HG03135 (cell line): Measurements from ENCODE around the gene CALR.
A peak's percentile ranks its signal among the peaks of the same experiment; 100 is the strongest.
"Not testable (repeated sequence)": the region's sequence is repeated elsewhere in the genome, so short reads cannot be mapped to it uniquely, and the experiment has no call there.

ENCODE experiments used
- ATAC-seq: cut with Tn5 transposase; IDR thresholded peaks from one replicate; pipeline ENCODE4 v1.9.1; 2021; ENCODE audit warnings: mild to moderate bottlenecking, moderate library complexity; ENCODE audit not compliant: unreplicated experiment

CALR gene

DNA sequence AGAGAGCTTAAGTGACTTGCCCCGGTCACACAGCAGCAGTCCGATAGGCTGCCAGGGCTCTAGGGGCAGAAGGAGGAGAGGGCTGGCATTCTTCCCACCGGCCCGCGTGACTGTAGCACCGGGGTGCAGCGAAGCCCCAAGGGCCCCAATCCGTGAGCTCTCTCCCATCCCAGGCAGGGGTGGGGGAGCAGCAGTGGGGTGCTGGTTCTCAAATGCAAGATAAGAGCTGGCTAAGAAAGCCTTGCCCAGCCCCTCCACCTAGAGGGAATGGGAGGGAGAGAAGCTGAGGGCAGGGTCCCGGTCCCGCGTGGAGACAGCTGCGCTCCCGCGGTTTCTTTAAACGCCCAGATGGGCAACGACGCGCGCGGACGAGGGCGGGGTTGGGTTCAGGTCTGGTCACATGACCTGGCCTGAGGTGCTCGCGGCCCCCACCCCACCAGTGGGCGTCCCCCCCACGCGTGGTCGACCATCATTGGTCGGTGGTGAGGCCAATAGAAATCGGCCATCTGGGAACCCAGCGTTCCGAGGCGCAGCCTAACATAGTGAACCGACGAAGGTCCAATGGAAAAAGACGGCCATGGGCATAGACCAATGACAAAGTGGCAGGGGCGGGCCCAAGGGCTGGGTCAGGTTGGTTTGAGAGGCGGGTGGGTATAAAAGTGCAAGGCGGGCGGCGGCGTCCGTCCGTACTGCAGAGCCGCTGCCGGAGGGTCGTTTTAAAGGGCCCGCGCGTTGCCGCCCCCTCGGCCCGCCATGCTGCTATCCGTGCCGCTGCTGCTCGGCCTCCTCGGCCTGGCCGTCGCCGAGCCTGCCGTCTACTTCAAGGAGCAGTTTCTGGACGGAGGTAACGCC lies at the start of gene CALR:
TSS of gene CALR (plus strand) at position 683 of the 852 bp plus-strand sequence. CDS start at position 754, 71 bp downstream.
- peak; percentile 83 for ATAC-seq

- ATAC-seq = not testable (repeated sequence)
These were observed 48.1 kb upstream of the CALR start for GRCh38 chr19:12890299-12890786.

- ATAC-seq = peak; percentile 88
These were observed 47.4 kb upstream of the CALR start, which contains the start of gene GCDH for GRCh38 chr19:12890787-12891552. Gene GCDH, plus strand, starts transcription at chr19:12891160. Its CDS starts 145 bp downstream, at chr19:12891305.

DNA sequence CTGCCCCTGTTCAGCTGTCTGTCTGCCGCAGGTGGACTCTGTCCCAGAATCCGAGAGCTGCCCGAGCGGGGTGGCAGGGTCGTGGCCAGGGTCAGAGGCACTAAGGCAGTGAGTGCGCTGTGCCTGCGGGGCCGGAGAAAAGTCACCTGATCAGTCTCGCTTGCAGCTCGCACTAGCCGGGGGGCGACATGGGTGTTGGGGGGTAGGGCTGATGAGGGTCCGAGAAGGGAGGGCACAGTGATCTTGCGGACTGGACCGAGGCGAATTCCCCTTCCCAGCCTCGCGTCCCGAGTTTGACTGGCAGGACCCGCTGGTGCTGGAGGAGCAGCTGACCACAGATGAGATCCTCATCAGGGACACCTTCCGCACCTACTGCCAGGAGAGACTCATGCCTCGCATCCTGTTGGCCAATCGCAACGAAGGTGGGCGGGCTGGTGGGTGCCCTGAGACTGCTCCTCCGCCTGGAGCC lies 46.8 kb upstream of the CALR start:
- ATAC-seq = no peak

- no peak for ATAC-seq
These were observed 44.8 kb upstream of the CALR start for GRCh38 chr19:12893582-12893981.

GRCh38 chr19:12896460-12896859 lies 41.9 kb upstream of the CALR start:
- no peak for ATAC-seq

- peak; percentile 80 for ATAC-seq
These were observed 38.4 kb upstream of the CALR start for GRCh38 chr19:12899891-12900518.

DNA sequence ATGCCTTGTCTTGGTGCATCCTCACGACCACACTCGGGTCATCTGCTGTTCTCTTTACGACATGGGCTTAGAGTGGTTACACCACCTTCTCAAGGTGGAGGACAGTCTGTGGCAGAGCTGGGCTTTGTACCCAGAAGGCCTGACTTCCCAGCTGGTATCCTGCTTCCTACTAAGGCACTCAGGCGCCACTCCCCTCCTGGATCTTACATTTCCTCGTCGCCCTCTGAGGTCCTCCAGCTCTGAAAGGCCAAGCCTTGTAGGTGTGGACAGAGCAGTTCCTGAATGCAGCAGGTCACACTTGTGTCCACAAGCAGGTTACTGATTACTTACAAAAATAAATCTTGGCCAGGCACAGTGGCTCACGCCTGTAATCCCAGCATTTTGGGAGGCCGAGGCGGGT lies 31.2 kb upstream of the CALR start:
- no peak for ATAC-seq

- ATAC-seq = no peak
These were observed 25.8 kb upstream of the CALR start for GRCh38 chr19:12912571-12912970.

DNA sequence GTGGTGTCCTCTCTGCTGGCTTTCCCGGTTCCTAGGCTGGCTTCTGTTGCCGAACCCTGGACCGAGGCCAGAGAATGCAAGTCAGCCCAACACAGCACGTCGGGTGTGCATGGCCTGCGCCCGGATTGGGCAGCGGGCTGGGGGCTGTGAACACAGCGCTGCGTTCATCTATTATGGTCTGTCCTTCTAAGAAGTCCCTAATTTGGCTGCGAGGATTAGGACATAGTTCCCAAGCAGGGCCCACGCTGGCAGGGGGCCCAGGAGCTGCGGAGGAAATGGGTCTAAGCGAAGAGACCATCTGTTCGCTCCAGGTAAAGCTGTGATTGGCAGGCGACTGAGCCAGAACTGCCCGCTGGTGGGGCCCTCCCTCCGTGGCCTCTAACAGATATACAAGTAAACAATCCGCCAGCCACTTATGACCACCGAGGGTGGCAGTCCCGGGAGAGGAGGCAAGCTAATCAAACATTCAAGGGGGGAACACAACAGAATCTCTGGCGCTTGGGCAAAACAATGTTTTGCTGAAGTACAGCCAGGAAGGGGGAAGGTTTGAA lies 25.3 kb upstream of the CALR start:
- no peak for ATAC-seq

GRCh38 chr19:12913851-12914690 lies 24.3 kb upstream of the CALR start:
- no peak for ATAC-seq

DNA sequence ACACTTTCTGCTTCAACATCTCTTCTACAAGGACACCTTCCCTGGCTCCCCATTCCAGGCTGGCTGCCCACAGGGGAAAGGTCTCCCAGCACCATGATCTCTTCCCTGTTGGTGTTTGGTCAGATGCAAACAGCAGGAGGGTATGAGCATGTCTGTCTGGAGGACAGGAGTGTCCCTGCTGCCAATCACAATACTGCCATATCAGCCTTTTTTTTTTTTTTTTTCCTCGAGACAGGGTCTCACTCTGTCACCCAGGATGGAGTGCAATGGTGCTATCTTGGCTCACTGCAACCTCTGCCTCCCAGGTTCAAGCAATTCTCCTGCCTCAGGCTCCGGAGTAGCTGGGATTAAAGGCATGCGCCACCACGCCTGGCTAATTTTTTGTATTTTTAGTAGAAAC lies 22.5 kb upstream of the CALR start:
- not testable (repeated sequence) for ATAC-seq

GRCh38 chr19:12918253-12918652 lies 20.2 kb upstream of the CALR start:
- no peak for ATAC-seq

- ATAC-seq = no peak
These were observed 17.4 kb upstream of the CALR start for GRCh38 chr19:12921047-12921446.

DNA sequence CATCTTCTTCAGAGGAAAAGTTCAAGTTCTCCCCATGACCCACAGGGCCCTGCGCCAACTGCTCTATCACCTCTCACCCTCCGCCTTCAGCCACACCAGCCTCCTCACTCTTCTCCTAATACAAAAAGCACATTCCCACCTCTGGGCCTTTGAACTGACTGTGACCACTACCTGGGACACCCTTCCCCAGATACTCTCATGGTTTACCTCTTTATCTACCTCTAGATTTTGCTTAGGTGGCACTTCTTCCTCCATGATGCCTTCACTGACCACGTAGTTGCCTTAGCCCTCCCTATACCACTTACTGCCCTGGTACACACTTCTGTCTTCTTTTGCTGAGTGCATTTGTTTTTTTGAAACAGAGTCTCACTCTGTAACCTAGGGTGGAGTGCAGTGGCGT lies 15.4 kb upstream of the CALR start:
- no peak for ATAC-seq

GRCh38 chr19:12924621-12925310 lies 13.6 kb upstream of the CALR start:
- no peak for ATAC-seq

DNA sequence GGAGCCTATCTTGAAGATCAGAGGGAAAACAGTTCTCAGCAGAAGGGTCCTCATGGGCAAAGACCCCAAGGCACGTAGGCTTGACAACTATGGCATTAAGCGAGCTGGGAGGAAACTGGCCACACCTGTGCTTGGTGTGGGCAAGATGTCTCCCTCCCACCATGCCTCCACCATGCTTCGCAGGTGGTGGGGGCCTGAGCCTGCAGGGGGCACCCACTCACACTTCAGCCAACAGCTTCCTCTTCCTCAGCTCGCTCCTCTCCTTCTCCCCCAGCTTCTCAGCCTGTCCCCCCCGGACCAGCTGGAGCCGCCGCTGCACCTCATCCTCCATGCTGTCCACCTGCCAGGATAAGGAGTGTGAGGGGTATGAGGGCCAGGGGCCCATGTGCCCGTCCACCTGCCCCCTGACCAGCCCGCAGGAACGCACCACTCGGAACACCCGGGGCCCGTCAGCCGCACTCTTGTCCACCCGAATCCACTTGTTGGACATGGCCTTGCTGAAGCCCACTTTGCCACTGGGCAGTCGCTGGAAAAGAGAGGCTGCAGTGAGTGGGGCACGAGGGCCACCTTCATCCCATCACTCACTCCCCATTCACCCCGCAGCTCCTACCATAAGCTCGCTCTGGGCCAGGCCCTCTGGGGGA lies 8.3 kb upstream of the CALR start:
- ATAC-seq = no peak

DNA sequence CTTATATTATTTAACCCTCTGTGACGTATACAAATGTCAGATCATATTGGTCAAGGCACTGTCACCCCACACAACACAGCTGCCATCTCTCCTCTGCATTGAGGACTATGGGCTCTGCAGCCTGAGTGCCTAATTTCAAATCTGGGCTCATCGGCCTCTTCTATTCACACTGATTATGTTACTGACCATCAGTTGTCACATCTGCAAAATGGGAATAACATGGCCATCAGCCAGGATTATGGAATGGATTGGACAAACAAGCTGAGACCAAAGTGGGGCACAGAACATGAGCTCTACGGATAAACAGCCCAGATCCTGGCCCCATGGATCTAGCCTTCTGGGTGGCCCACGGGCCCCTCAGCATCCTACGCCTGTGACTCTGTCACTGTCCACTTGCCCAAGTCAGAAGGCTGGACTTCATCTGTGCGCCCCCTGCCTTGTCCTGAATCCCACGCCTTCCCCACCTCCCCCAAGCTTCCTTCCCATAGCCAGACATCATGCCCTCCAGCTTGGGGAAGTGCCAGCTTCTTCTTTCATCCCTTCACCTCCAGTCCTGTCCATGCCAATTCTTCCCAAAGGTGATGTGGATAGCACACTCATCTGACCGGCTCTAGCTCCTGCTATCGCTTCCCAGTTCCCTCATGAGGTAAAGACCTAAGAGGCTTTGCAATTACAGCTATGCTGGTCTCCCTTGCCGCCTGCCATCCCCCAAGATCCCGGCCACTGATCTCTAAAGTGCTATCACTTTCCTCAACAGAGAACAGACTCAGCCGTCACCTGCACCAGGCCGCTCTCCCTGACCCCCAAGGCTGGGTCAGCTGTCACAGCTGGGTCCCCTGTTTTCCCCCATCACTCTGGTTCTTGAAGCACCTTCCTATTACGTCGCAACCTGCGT lies 5.8 kb upstream of the CALR start:
- peak; percentile 14 for ATAC-seq
